ENCODE results near the gene SV2A.

- no peak for TF ChIP-seq CTCF (IDR thresholded peaks at IDR 0.05; ENCODE audit: low read depth, low read length)
- no peak for TF ChIP-seq EZH2phosphoT487 (IDR thresholded peaks at IDR 0.05; ENCODE audit: low read depth)
Measured at GRCh38 chr1:149886396-149887195, 31.0 kb downstream of the SV2A start.
